Liver (tissue), 9 donors: Measurements from ENCODE around the gene IL12RB2. TPM values are rescaled to one million over a fixed set of nuclear protein-coding genes. Genes with fewer than 3 reads are reported as not detected.

Source experiments
- DNase-seq: peaks from one replicate; pipeline ENCODE4 v3.0.0-alpha.2; 2017; ENCODE audit warnings: low spot score
- H3K27ac ChIP-seq, 2 donors: one replicate each; pipeline ENCODE4 v1.7.0; 2013; ENCODE audit warnings: inconsistent platforms in 2 of 2, low read length in 2 of 2, control low read depth in 1 of 2, low read depth in 1 of 2, mild to moderate bottlenecking in 1 of 2
- H3K27me3 ChIP-seq, 4 donors: one replicate each; pipeline versions ENCODE4 v1.6.1 to v1.7.0; 2013; ENCODE audit warnings: low read length in 3 of 4, inconsistent platforms in 1 of 4, mild to moderate bottlenecking in 1 of 4, moderate library complexity in 1 of 4; ENCODE audit not compliant: control insufficient read depth in 4 of 4, insufficient read depth in 4 of 4
- H3K36me3 ChIP-seq, 4 donors: one replicate each; pipeline versions ENCODE4 v1.6.1 to v1.7.0; 2013; ENCODE audit warnings: low read length in 3 of 4, mild to moderate bottlenecking in 3 of 4, low read depth in 1 of 4, moderate library complexity in 1 of 4; ENCODE audit not compliant: control insufficient read depth in 4 of 4, insufficient read depth in 3 of 4
- H3K4me1 ChIP-seq, 4 donors: one replicate each; pipeline versions ENCODE4 v1.6.1 to v1.7.0; 2013; ENCODE audit warnings: low read length in 3 of 4, mild to moderate bottlenecking in 3 of 4, moderate library complexity in 1 of 4; ENCODE audit not compliant: control insufficient read depth in 4 of 4, insufficient read depth in 4 of 4
- H3K4me3 ChIP-seq, 3 donors: one replicate each; pipeline versions ENCODE4 v1.6.1 to v1.7.0; 2013; ENCODE audit warnings: low read length in 3 of 3, control low read depth in 1 of 3, low read depth in 1 of 3, mild to moderate bottlenecking in 1 of 3
- H3K9ac ChIP-seq, 2 donors: one replicate each; pipeline ENCODE4 v1.7.0; 2013; ENCODE audit warnings: low read length in 2 of 2, mild to moderate bottlenecking in 2 of 2, moderate library complexity in 2 of 2, control low read depth in 1 of 2, low read depth in 1 of 2
- H3K9me3 ChIP-seq, 4 donors: one replicate each; pipeline versions ENCODE4 v1.6.1 to v1.7.0; 2013; ENCODE audit warnings: low read length in 3 of 4; ENCODE audit not compliant: control insufficient read depth in 4 of 4
- ATF3 ChIP-seq: IDR thresholded peaks from 2 replicates; pipeline ENCODE4 v1.6.1; 2016; ENCODE audit warnings: antibody characterized with exemption
- CTCF ChIP-seq: fragments of 150-350 bp; IDR thresholded peaks from 2 replicates; pipeline ENCODE4 v1.5.1; 2017; ENCODE audit warnings: improper control_type of control experiment, low read depth, low read length; ENCODE audit not compliant: missing input control
- FOXA1 ChIP-seq: IDR thresholded peaks from 2 replicates; pipeline ENCODE4 v1.6.1; 2016; ENCODE audit warnings: antibody characterized with exemption
- GABPA ChIP-seq, 2 donors: IDR thresholded peaks in 1 of 2; conservative IDR thresholded peaks in 1 of 2; 2 replicates each; pipeline ENCODE4 v1.6.1; 2016; ENCODE audit warnings: antibody characterized with exemption in 2 of 2, mild to moderate bottlenecking in 1 of 2, moderate library complexity in 1 of 2
- HNF4A ChIP-seq, 2 donors: conservative IDR thresholded peaks; 2 replicates each; pipeline ENCODE4 v1.6.1; 2016; ENCODE audit warnings: antibody characterized with exemption in 2 of 2, mild to moderate bottlenecking in 2 of 2
- HNF4G ChIP-seq: IDR thresholded peaks from 2 replicates; pipeline ENCODE4 v1.6.1; 2016; ENCODE audit warnings: antibody characterized with exemption
- JUND ChIP-seq, 2 donors: IDR thresholded peaks; 2 replicates each; pipeline ENCODE4 v1.6.1; 2016; ENCODE audit warnings: antibody characterized with exemption in 2 of 2
- MAX ChIP-seq: IDR thresholded peaks from 2 replicates; pipeline ENCODE4 v1.6.1; 2016; ENCODE audit warnings: antibody characterized with exemption
- RAD21 ChIP-seq, 2 donors: IDR thresholded peaks; 2 replicates each; pipeline ENCODE4 v1.6.1; 2016; ENCODE audit warnings: antibody characterized with exemption in 2 of 2, mild to moderate bottlenecking in 2 of 2
- REST ChIP-seq: IDR thresholded peaks from 2 replicates; pipeline ENCODE4 v1.6.1; 2016; ENCODE audit warnings: antibody characterized with exemption, mild to moderate bottlenecking
- RXRA ChIP-seq, 2 donors: IDR thresholded peaks; 2 replicates each; pipeline ENCODE4 v1.6.1; 2017 to 2018; ENCODE audit warnings: antibody characterized with exemption in 2 of 2, mild to moderate bottlenecking in 1 of 2
- SP1 ChIP-seq: IDR thresholded peaks from 2 replicates; pipeline ENCODE4 v1.6.1; 2018; ENCODE audit warnings: antibody characterized with exemption, mild to moderate bottlenecking
- ZBTB33 ChIP-seq: IDR thresholded peaks from 2 replicates; pipeline ENCODE4 v1.6.1; 2016; ENCODE audit warnings: antibody characterized with exemption
- WGBS: extraction: QIAGEN DNeasy Blood & Tissue Kit; methylation state at CpG from one replicate; pipeline ENCODE4 v1.1.7; 2013; 5-methylcytosine and 5-hydroxymethylcytosine counted together
- polyA plus RNA-seq, 2 donors: library from polyadenylated mRNA; stranded (reverse) in 1 of 2; unstranded in 1 of 2; fragments of 200-250 nt in 1 of 2; fragments of >200 nt in 1 of 2; fragmentation: Nextera tagmentation in 1 of 2; extraction: Ambion mirVana in 1 of 2; gene quantifications; one replicate each; pipeline versions ENCODE4 v1.2.1 to v1.2.3, GENCODE V29; 2013 to 2015
- total RNA-seq, 2 donors: library from RNA; depleted of rRNA; stranded (reverse); fragments of >200 nt; gene quantifications; one replicate each; pipeline ENCODE4 v1.2.3, GENCODE V29; 2014
- donor health status: healthy.
- donor health status: healthy.
- donor health status: healthy.
- donor health status: healthy.
- donor health status: healthy.

The IL12RB2 gene
- total and polyA plus RNA-seq, 4 donors = 0.06 to 1.3 (median 0.58) TPM

- H3K4me3 ChIP-seq = no peak overlapping the region
- H3K9ac ChIP-seq = no peak overlapping the region
- no peak for TF ChIP-seq HNF4G
- TF ChIP-seq JUND (IDR thresholded peaks at IDR 0.05) = no peak
- no peak for TF ChIP-seq GABPA (IDR thresholded peaks at IDR 0.05 in 1 of 2, conservative IDR thresholded peaks at IDR 0.05 in 1 of 2)
- TF ChIP-seq REST = no peak
- TF ChIP-seq RAD21 (IDR thresholded peaks at IDR 0.05) = no peak
- no peak for TF ChIP-seq ZBTB33
- TF ChIP-seq CTCF = no peak
- no peak for TF ChIP-seq HNF4A (conservative IDR thresholded peaks at IDR 0.05)
- TF ChIP-seq ATF3 = no peak
- TF ChIP-seq RXRA (IDR thresholded peaks at IDR 0.05) = no peak
- no peaks in the 10 kb centered on the region for H3K36me3 ChIP-seq
- 79% methylated on average over 8 of the region's 8 CpGs for WGBS
- H3K27me3 ChIP-seq = no peaks in the 10 kb centered on the region
- H3K4me1 ChIP-seq = no peaks in the 10 kb centered on the region
- DNase-seq = no peak
- no peak overlapping the region for H3K27ac ChIP-seq
- no peaks in the 10 kb centered on the region for H3K9me3 ChIP-seq
Observed at GRCh38 chr1:67313934-67314671, 6.4 kb downstream of the IL12RB2 start.

- DNase-seq = no peak
- Histone ChIP-seq H3K27me3 (no peaks in the 10 kb centered on the region), H3K27ac (no peak overlapping the region), H3K9ac (no peak overlapping the region), H3K9me3 (no peaks in the 10 kb centered on the region), H3K36me3 (no peaks in the 10 kb centered on the region), H3K4me3 (no peak overlapping the region), H3K4me1 (no peaks in the 10 kb centered on the region)
- TF ChIP-seq RXRA (IDR thresholded peaks at IDR 0.05) (no peak), MAX (no peak), GABPA (IDR thresholded peaks at IDR 0.05 in 1 of 2, conservative IDR thresholded peaks at IDR 0.05 in 1 of 2) (no peak), HNF4A (conservative IDR thresholded peaks at IDR 0.05) (no peak), SP1 (no peak), FOXA1 (no peak)
- WGBS = 31% methylated on average over 5 of the region's 5 CpGs
Observed at GRCh38 chr1:67314696-67315095, 7.0 kb downstream of the IL12RB2 start.
